Osteoblast (primary cell): ENCODE results near the gene PLA2R1. TPM values are rescaled to one million over a fixed set of nuclear protein-coding genes. Genes with fewer than 3 reads are reported as not detected.

Experiments used
- DNase-seq: peaks from one replicate; pipeline ENCODE4 v3.0.0; 2011; ENCODE audit warnings: low spot score, mixed read lengths; ENCODE audit not compliant: insufficient read length; ENCODE audit errors: missing footprints
- H2AFZ ChIP-seq: 2 replicates; pipeline ENCODE4 v1.6.0; 2011; ENCODE audit warnings: mild to moderate bottlenecking, low read length
- H3K27ac ChIP-seq: 2 replicates; pipeline ENCODE4 v1.5.1; 2011; ENCODE audit warnings: mild to moderate bottlenecking, low read depth, low read length, moderate library complexity
- H3K27me3 ChIP-seq: 2 replicates; pipeline ENCODE4 v1.6.0; 2012; ENCODE audit warnings: mild to moderate bottlenecking, control low read depth, inconsistent platforms, low read length, moderate library complexity; ENCODE audit not compliant: insufficient read depth
- H3K36me3 ChIP-seq: 2 replicates; pipeline ENCODE4 v1.5.1; 2011; ENCODE audit warnings: mild to moderate bottlenecking, low read length, control low read depth, moderate library complexity; ENCODE audit not compliant: insufficient read depth
- H3K4me1 ChIP-seq: 2 replicates; pipeline ENCODE4 v1.5.1; 2011; ENCODE audit warnings: mild to moderate bottlenecking, low read length, control low read depth, moderate library complexity; ENCODE audit not compliant: insufficient read depth
- H3K4me2 ChIP-seq: 2 replicates; pipeline ENCODE4 v1.6.0; 2011; ENCODE audit warnings: mild to moderate bottlenecking, low read length; ENCODE audit not compliant: insufficient read depth
- H3K4me3 ChIP-seq: fragments of 200-600 bp; sonication (generic); 3 replicates; pipeline ENCODE4 v1.5.1; 2012; ENCODE audit warnings: mild to moderate bottlenecking, low read length, inconsistent platforms; ENCODE audit not compliant: insufficient read depth
- H3K79me2 ChIP-seq: 2 replicates; pipeline ENCODE4 v1.6.0; 2012; ENCODE audit warnings: mild to moderate bottlenecking, low read length, control low read depth, inconsistent platforms; ENCODE audit not compliant: insufficient read depth
- H3K9me3 ChIP-seq: 2 replicates; pipeline ENCODE4 v1.5.1; 2011; ENCODE audit warnings: low read depth, low read length, control low read depth
- H4K20me1 ChIP-seq: 2 replicates; pipeline ENCODE4 v1.6.0; 2012; ENCODE audit warnings: mild to moderate bottlenecking, low read length, control low read depth; ENCODE audit not compliant: insufficient read depth
- CTCF ChIP-seq: IDR thresholded peaks from 2 replicates; pipeline ENCODE4 v1.5.1; 2011; ENCODE audit warnings: mild to moderate bottlenecking, low read depth, low read length, moderate library complexity; ENCODE audit errors: extremely low read depth
- total RNA-seq: library from RNA; depleted of rRNA; stranded (reverse); fragments of >200 nt; gene quantifications from 2 replicates; pipeline ENCODE4 v1.2.3, GENCODE V29; 2012

Gene PLA2R1
- total RNA-seq, 1 donor = 19.9 TPM

GRCh38 chr2:159910951-159911350, 151.5 kb downstream of the PLA2R1 start:
- Histone ChIP-seq H3K4me3 (no peak overlapping the region), H3K4me2 (no peak overlapping the region), H3K79me2 (no peaks in the 10 kb centered on the region), H3K36me3 (no peaks in the 10 kb centered on the region), H4K20me1 (no peaks in the 10 kb centered on the region), H2AFZ (no peak overlapping the region), H3K9me3 (no peaks in the 10 kb centered on the region), H3K27ac (no peak overlapping the region), H3K27me3 (peaks cover 15% of the 10 kb centered on the region), H3K4me1 (no peaks in the 10 kb centered on the region)
- TF ChIP-seq CTCF = no peak
- no peak for DNase-seq

GRCh38 chr2:159908623-159909022, 153.8 kb downstream of the PLA2R1 start:
- Histone ChIP-seq H2AFZ (no peak overlapping the region), H3K36me3 (no peaks in the 10 kb centered on the region), H3K79me2 (no peaks in the 10 kb centered on the region), H3K27me3 (peaks cover 33% of the 10 kb centered on the region), H3K4me3 (no peak overlapping the region), H3K4me1 (no peaks in the 10 kb centered on the region), H4K20me1 (no peaks in the 10 kb centered on the region), H3K9me3 (no peaks in the 10 kb centered on the region), H3K4me2 (no peak overlapping the region), H3K27ac (no peak overlapping the region)
- DNase-seq = no peak
- no peak for TF ChIP-seq CTCF

GRCh38 chr2:159907909-159908308, 154.5 kb downstream of the PLA2R1 start:
- no peak for DNase-seq
- no peak for TF ChIP-seq CTCF
- Histone ChIP-seq H3K4me2 (no peak overlapping the region), H2AFZ (no peak overlapping the region), H3K79me2 (no peaks in the 10 kb centered on the region), H3K27me3 (peaks cover 35% of the 10 kb centered on the region), H3K27ac (no peak overlapping the region), H4K20me1 (no peaks in the 10 kb centered on the region), H3K36me3 (no peaks in the 10 kb centered on the region), H3K4me3 (no peak overlapping the region), H3K9me3 (no peaks in the 10 kb centered on the region), H3K4me1 (no peaks in the 10 kb centered on the region)

- Histone ChIP-seq H3K4me1 (no peaks in the 10 kb centered on the region), H2AFZ (no peak overlapping the region), H4K20me1 (no peaks in the 10 kb centered on the region), H3K4me2 (no peak overlapping the region), H3K4me3 (no peak overlapping the region), H3K27ac (no peak overlapping the region), H3K9me3 (no peaks in the 10 kb centered on the region), H3K27me3 (peaks cover 43% of the 10 kb centered on the region), H3K79me2 (no peaks in the 10 kb centered on the region), H3K36me3 (no peaks in the 10 kb centered on the region)
- no peak for DNase-seq
- no peak for TF ChIP-seq CTCF
Measured at GRCh38 chr2:159905926-159906714, 156.3 kb downstream of the PLA2R1 start.
